Lung (tissue), 12 donors: ENCODE measurements around the gene SUGCT. TPM values are rescaled to one million over a fixed set of nuclear protein-coding genes. Genes with fewer than 3 reads are reported as not detected.
"Not testable (repeated sequence)": the region's sequence is repeated elsewhere in the genome, so short reads cannot be mapped to it uniquely, and the experiment has no call there.

Experiments used
- ATAC-seq: fragments of 200-7000 bp; cut with Tn5 transposase; one replicate; pipeline ENCODE4 v1.9.1; 2020; ENCODE audit warnings: moderate number of reproducible peaks; ENCODE audit not compliant: insufficient read depth, low FRiP score
- DNase-seq, 3 donors: peaks; one replicate each; pipeline ENCODE4 v3.0.0-alpha.2; 2013 to 2017
- H3K27ac ChIP-seq, 2 donors: one replicate each; pipeline ENCODE4 v1.5.1; 2013; ENCODE audit warnings: mild to moderate bottlenecking in 2 of 2, moderate library complexity in 2 of 2, control low read depth in 1 of 2, inconsistent platforms in 1 of 2, low read depth in 1 of 2, low read length in 1 of 2
- H3K27me3 ChIP-seq, 3 donors: one replicate each; pipeline ENCODE4 v1.5.1; 2013; ENCODE audit warnings: low read length in 2 of 3; ENCODE audit not compliant: control insufficient read depth in 3 of 3, insufficient read depth in 3 of 3
- H3K36me3 ChIP-seq, 4 donors: one replicate each; pipeline ENCODE4 v1.5.1; 2013; ENCODE audit warnings: low read length in 4 of 4, mild to moderate bottlenecking in 1 of 4, moderate library complexity in 1 of 4; ENCODE audit not compliant: control insufficient read depth in 4 of 4, insufficient read depth in 4 of 4
- H3K4me1 ChIP-seq, 5 donors: one replicate each; pipeline ENCODE4 v1.5.1; 2013; ENCODE audit warnings: low read length in 5 of 5, mild to moderate bottlenecking in 2 of 5, moderate library complexity in 1 of 5; ENCODE audit not compliant: control insufficient read depth in 5 of 5, insufficient read depth in 5 of 5
- H3K4me3 ChIP-seq: one replicate; pipeline ENCODE4 v1.5.1; 2013; ENCODE audit warnings: mild to moderate bottlenecking, control low read depth, moderate library complexity
- H3K9ac ChIP-seq, 2 donors: one replicate each; pipeline ENCODE4 v1.5.1; 2013; ENCODE audit warnings: low read length in 2 of 2, control low read depth in 1 of 2; ENCODE audit not compliant: insufficient read depth in 1 of 2
- H3K9me3 ChIP-seq, 4 donors: one replicate each; pipeline ENCODE4 v1.5.1; 2013; ENCODE audit warnings: low read length in 3 of 4, mild to moderate bottlenecking in 1 of 4, moderate library complexity in 1 of 4; ENCODE audit not compliant: control insufficient read depth in 4 of 4, insufficient read depth in 3 of 4
- WGBS, 2 donors: extraction: QIAGEN DNeasy Blood & Tissue Kit; methylation state at CpG; one replicate each; pipeline ENCODE4 v1.1.7; 2013; 5-methylcytosine and 5-hydroxymethylcytosine counted together
- polyA plus RNA-seq, 2 donors: library from polyadenylated mRNA; stranded (reverse); fragments of 200-250 nt; gene quantifications; one replicate each; pipeline ENCODE4 v1.2.1, GENCODE V29; 2013
- total RNA-seq, 2 donors: library from RNA; depleted of rRNA in 1 of 2; stranded (reverse); fragments of >200 nt in 1 of 2; gene quantifications; one replicate each; pipeline ENCODE4 v1.2.1, GENCODE V29; 2014 to 2021
- TF ChIP-seq, protein P1 (sequence below): IDR thresholded peaks from 2 replicates; pipeline ENCODE4 v1.5.1; 2012; ENCODE audit warnings: mild to moderate bottlenecking; ENCODE audit errors: control extremely low read depth, extremely low read depth
- donor health status: control.
- donor health status: control.
- donor health status: Bipolar disorder and iron deficiency.
- donor health status: healthy.
- donor health status: DM: yes; HTN: yes; CAD: no.

The SUGCT gene
- total and polyA plus RNA-seq, 4 donors, result 0.23 to 4.2 (median 1.8) TPM

DNA sequence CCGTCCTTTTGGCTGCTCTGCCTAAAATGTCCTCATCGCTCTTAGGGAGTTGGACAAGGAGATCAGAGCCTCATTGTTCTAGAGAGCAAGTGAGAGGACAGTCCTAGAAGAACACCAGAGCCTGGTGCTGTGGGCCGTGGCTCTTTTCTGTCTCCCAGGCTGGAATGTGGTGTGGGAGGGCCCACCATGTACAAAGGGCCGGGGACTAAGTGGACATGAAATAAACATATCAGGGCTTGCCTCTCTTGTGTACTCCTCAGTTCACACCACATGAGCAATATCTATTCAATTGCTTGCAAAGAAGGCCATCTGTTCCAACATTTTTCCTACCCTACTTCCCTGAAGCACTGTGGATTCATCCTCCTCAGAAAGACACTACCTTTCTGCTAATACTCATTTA, 510.4 kb downstream of the SUGCT start:
- no peak overlapping the region for H3K4me3 ChIP-seq
- TF ChIP-seq, protein P1, sequence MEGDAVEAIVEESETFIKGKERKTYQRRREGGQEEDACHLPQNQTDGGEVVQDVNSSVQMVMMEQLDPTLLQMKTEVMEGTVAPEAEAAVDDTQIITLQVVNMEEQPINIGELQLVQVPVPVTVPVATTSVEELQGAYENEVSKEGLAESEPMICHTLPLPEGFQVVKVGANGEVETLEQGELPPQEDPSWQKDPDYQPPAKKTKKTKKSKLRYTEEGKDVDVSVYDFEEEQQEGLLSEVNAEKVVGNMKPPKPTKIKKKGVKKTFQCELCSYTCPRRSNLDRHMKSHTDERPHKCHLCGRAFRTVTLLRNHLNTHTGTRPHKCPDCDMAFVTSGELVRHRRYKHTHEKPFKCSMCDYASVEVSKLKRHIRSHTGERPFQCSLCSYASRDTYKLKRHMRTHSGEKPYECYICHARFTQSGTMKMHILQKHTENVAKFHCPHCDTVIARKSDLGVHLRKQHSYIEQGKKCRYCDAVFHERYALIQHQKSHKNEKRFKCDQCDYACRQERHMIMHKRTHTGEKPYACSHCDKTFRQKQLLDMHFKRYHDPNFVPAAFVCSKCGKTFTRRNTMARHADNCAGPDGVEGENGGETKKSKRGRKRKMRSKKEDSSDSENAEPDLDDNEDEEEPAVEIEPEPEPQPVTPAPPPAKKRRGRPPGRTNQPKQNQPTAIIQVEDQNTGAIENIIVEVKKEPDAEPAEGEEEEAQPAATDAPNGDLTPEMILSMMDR, result no peak
- no peak overlapping the region for H3K27ac ChIP-seq
- H3K9me3 ChIP-seq, result no peaks in the 10 kb centered on the region
- peaks cover 0 to 10% (median 0%) of the 10 kb centered on the region in 5 donors for H3K4me1 ChIP-seq
- no peak overlapping the region for H3K9ac ChIP-seq
- DNase-seq (no peak), ATAC-seq (no peak)
- no peaks in the 10 kb centered on the region for H3K27me3 ChIP-seq
- WGBS, 2 donors, result 86 to 93% methylated on average over 4 of the region's 4 CpGs
- no peaks in the 10 kb centered on the region for H3K36me3 ChIP-seq

DNA sequence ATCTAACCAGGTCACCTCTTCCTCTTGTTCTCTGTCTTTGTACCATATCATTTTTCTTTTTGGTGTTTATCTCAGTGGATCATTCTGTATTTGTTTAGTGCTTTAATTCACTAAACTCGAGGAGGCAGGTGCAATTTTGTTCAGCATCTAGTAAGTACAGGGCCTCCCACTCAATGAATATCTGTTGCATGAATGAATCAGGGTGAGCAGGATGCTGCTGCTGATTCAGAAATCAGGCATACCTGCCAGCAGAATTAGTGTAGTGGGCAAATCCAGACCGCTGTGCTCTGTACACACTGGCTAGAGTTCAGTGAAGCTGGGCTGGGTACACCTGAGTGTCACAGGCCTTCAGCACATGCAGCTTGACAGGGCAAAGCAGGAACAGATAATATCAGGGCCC, 511.9 kb downstream of the SUGCT start:
- H3K9me3 ChIP-seq, result no peaks in the 10 kb centered on the region
- no peaks in the 10 kb centered on the region for H3K27me3 ChIP-seq
- 75 to 80% methylated on average over 2 of the region's 2 CpGs for WGBS, 2 donors
- H3K4me1 ChIP-seq, result no peaks in the 10 kb centered on the region
- TF ChIP-seq, protein P1, result no peak
- no peak for ATAC-seq
- no peak overlapping the region for H3K27ac ChIP-seq
- no peak for DNase-seq
- H3K36me3 ChIP-seq, result no peaks in the 10 kb centered on the region
- no peak overlapping the region for H3K9ac ChIP-seq
- no peak overlapping the region for H3K4me3 ChIP-seq

DNA sequence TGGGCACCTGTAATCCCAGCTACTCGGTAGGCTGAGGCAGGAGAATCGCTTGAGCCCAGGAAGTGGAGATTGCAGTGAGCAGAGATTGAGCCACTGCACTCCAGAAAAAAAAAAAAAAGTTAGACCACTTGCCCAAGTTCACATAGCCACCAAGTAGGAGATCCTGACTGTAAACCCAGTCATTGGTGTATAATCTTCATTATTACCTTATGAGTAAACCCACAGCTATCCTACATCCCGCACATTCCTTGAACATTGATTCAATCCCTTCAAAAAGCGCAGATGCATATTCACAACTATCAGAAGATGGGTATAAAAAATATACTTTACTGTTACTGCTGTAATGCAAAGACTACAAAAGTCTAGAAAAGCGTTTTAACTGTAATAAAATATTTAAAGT, 512.9 kb downstream of the SUGCT start:
- DNase-seq, result no peak
- WGBS, 2 donors, result 92 to 96% methylated on average over 5 of the region's 5 CpGs
- no peaks in the 10 kb centered on the region for H3K36me3 ChIP-seq
- no peaks in the 10 kb centered on the region for H3K4me1 ChIP-seq
- H3K27me3 ChIP-seq, result no peaks in the 10 kb centered on the region
- no peaks in the 10 kb centered on the region for H3K9me3 ChIP-seq
- TF ChIP-seq, protein P1, result no peak
- H3K9ac ChIP-seq, result no peak overlapping the region
- no peak overlapping the region for H3K27ac ChIP-seq
- no peak for ATAC-seq
- no peak overlapping the region for H3K4me3 ChIP-seq

DNA sequence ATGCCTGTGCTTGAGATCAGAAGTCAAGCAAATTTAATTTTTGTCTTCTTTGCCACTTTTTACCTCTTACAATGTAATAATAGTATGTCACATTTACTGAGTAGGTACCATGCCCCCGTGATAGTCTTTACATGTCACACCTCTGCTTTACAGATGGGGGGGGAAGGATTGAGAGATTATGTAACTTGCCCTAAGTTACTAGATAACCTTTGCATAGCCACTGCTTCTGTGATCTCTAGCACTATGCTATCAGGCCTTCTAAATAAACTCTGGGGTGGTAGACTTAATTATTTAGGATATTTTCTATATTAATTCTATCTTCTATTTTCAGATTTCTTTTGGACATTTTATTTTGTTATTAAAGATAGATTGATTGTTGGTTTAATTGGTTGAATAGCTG, 514.4 kb downstream of the SUGCT start:
- H3K9me3 ChIP-seq, result no peaks in the 10 kb centered on the region
- H3K27ac ChIP-seq, result no peak overlapping the region
- no peaks in the 10 kb centered on the region for H3K4me1 ChIP-seq
- H3K27me3 ChIP-seq, result no peaks in the 10 kb centered on the region
- H3K4me3 ChIP-seq, result no peak overlapping the region
- DNase-seq, result no peak
- TF ChIP-seq, protein P1, result no peak
- ATAC-seq, result no peak
- WGBS, 2 donors, result 71 to 78% methylated on average over 1 of the region's 1 CpG
- H3K9ac ChIP-seq, result no peak overlapping the region
- H3K36me3 ChIP-seq, result no peaks in the 10 kb centered on the region

DNA sequence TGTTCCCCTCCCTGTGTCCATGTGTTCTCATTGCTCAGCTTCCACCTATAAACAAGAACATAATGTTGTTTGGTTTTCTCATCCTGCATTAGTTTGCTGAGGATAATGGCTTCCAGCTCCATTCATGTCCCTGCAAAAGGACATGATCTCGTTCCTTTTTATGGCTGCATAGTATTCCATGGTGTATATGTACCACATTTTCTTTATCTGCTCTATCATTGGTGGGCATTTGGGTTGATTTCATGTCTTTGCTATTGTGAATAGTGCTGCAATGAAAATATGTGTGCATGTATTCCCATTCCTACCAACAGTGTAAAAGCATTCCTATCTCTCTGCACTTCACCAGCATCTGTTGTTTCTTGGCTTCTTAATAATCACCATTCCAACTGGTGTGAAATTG, 516.1 kb downstream of the SUGCT start:
- not testable (repeated sequence) for H3K36me3 ChIP-seq, H3K27me3 ChIP-seq, H3K9me3 ChIP-seq, H3K4me1 ChIP-seq, H3K4me3 ChIP-seq, H3K9ac ChIP-seq, ATAC-seq, DNase-seq, H3K27ac ChIP-seq
- WGBS, 2 donors, result 89 to 96% methylated on average over 1 of the region's 1 CpG
